Iris pigment epithelial cell (primary cell): ENCODE measurements around the gene DNAH17.
"Not testable (repeated sequence)": the region's sequence is repeated elsewhere in the genome, so short reads cannot be mapped to it uniquely, and the experiment has no call there.

Source experiments
- DNase-seq: peaks from one replicate; pipeline ENCODE4 v3.0.0-alpha.2; 2011; ENCODE audit warnings: low read depth

The DNAH17 gene

GRCh38 chr17:78523934-78524655 is 53.1 kb downstream of the DNAH17 start:
- no peak for DNase-seq

- DNase-seq = no peak
These were observed 55.0 kb downstream of the DNAH17 start for GRCh38 chr17:78522031-78522809.

GRCh38 chr17:78517421-78517820 is 59.8 kb downstream of the DNAH17 start:
- no peak for DNase-seq

- no peak for DNase-seq
These were observed 61.7 kb downstream of the DNAH17 start for GRCh38 chr17:78515480-78515879.

GRCh38 chr17:78514521-78514920 is 62.7 kb downstream of the DNAH17 start:
- DNase-seq = no peak

- DNase-seq = no peak
These were observed 64.2 kb downstream of the DNAH17 start for GRCh38 chr17:78512976-78513375.

GRCh38 chr17:78510141-78511075 is 66.8 kb downstream of the DNAH17 start:
- DNase-seq = no peak

GRCh38 chr17:78507526-78507925 is 69.7 kb downstream of the DNAH17 start:
- DNase-seq = no peak

GRCh38 chr17:78506454-78507309 is 70.5 kb downstream of the DNAH17 start:
- DNase-seq = no peak

- no peak for DNase-seq
These were observed 72.9 kb downstream of the DNAH17 start for GRCh38 chr17:78504156-78504925.

- not testable (repeated sequence) for DNase-seq
These were observed 73.8 kb downstream of the DNAH17 start for GRCh38 chr17:78503388-78503787.

- no peak for DNase-seq
These were observed 74.5 kb downstream of the DNAH17 start for GRCh38 chr17:78502611-78503148.

- no peak for DNase-seq
These were observed 75.8 kb downstream of the DNAH17 start for GRCh38 chr17:78501241-78502036.

GRCh38 chr17:78500806-78501205 is 76.4 kb downstream of the DNAH17 start:
- DNase-seq = no peak

GRCh38 chr17:78499715-78500540 is 77.3 kb downstream of the DNAH17 start:
- no peak for DNase-seq

GRCh38 chr17:78498848-78499247 is 78.3 kb downstream of the DNAH17 start:
- DNase-seq = no peak

GRCh38 chr17:78497115-78497540 is 80.1 kb downstream of the DNAH17 start:
- peak; percentile 79 for DNase-seq

- DNase-seq = no peak
These were observed 80.9 kb downstream of the DNAH17 start for GRCh38 chr17:78496311-78496710.

GRCh38 chr17:78495634-78496033 is 81.6 kb downstream of the DNAH17 start:
- DNase-seq = no peak
